CMK (cell line): Measurements from ENCODE around the gene SMG9.

Experiments
- DNase-seq: peaks from one replicate; pipeline ENCODE4 v3.0.0-alpha.2; 2010; ENCODE audit warnings: low read depth

SMG9 gene

GRCh38 chr19:43724896-43725295, 29.9 kb downstream of the SMG9 start:
- DNase-seq, result no peak

- DNase-seq, result no peak
Observed at GRCh38 chr19:43723588-43723987, 31.2 kb downstream of the SMG9 start.

GRCh38 chr19:43721469-43722048, 33.2 kb downstream of the SMG9 start:
- DNase-seq, result no peak

GRCh38 chr19:43720936-43721335, 33.8 kb downstream of the SMG9 start:
- DNase-seq, result no peak

- DNase-seq, result no peak
Observed at GRCh38 chr19:43719918-43720317, 34.8 kb downstream of the SMG9 start.

- no peak for DNase-seq
Observed at GRCh38 chr19:43719378-43719868, 35.3 kb downstream of the SMG9 start.

GRCh38 chr19:43718627-43719377, 36.0 kb downstream of the SMG9 start:
- DNase-seq, result no peak

GRCh38 chr19:43715776-43716175, 39.0 kb downstream of the SMG9 start, which contains the start of gene IRGC:
Gene IRGC, plus strand, starts transcription at chr19:43716076. Its CDS starts 2,483 bp downstream, at chr19:43718559.
- DNase-seq, result no peak

GRCh38 chr19:43713208-43713607, 41.6 kb downstream of the SMG9 start:
- DNase-seq, result no peak

- no peak for DNase-seq
Observed at GRCh38 chr19:43711751-43712355, 42.9 kb downstream of the SMG9 start.

- DNase-seq, result no peak
Observed at GRCh38 chr19:43708716-43709115, 46.0 kb downstream of the SMG9 start.

- no peak for DNase-seq
Observed at GRCh38 chr19:43707158-43707712, 47.5 kb downstream of the SMG9 start.

- DNase-seq, result no peak
Observed at GRCh38 chr19:43705729-43706128, 49.0 kb downstream of the SMG9 start.

GRCh38 chr19:43704002-43704705, 50.6 kb downstream of the SMG9 start:
- no peak for DNase-seq

GRCh38 chr19:43700395-43701000, 54.3 kb downstream of the SMG9 start:
- DNase-seq, result no peak

- DNase-seq, result no peak
Observed at GRCh38 chr19:43699506-43700394, 55.0 kb downstream of the SMG9 start.

- no peak for DNase-seq
Observed at GRCh38 chr19:43697295-43697694, 57.5 kb downstream of the SMG9 start.

- DNase-seq, result no peak
Observed at GRCh38 chr19:43695985-43696704, 58.6 kb downstream of the SMG9 start.

- DNase-seq, result no peak
Observed at GRCh38 chr19:43694553-43694952, 60.2 kb downstream of the SMG9 start.

GRCh38 chr19:43692877-43693276, 61.9 kb downstream of the SMG9 start:
- DNase-seq, result no peak
